Measurements from ENCODE around the gene ACLY.

DNA sequence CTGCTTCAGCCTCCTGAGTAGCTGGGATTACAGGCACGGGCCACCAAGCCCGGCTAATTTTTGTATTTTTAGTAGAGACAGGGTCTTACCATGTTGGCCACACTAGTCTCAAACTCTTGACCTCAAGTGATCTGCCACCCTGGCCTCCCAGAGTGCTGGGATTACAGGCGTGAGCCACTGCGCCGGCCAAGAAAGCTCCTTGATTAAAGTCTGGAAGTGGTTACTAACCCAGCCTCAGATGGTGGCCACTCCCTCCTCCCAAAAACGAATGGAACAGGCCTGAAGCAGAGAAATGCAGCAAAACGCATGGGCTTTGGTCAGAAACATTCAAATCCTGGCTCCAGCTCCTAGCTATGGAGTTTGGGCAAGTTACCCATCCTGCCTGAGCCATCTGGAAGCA lies 94.7 kb downstream of the ACLY start:
- TF ChIP-seq, protein P1, sequence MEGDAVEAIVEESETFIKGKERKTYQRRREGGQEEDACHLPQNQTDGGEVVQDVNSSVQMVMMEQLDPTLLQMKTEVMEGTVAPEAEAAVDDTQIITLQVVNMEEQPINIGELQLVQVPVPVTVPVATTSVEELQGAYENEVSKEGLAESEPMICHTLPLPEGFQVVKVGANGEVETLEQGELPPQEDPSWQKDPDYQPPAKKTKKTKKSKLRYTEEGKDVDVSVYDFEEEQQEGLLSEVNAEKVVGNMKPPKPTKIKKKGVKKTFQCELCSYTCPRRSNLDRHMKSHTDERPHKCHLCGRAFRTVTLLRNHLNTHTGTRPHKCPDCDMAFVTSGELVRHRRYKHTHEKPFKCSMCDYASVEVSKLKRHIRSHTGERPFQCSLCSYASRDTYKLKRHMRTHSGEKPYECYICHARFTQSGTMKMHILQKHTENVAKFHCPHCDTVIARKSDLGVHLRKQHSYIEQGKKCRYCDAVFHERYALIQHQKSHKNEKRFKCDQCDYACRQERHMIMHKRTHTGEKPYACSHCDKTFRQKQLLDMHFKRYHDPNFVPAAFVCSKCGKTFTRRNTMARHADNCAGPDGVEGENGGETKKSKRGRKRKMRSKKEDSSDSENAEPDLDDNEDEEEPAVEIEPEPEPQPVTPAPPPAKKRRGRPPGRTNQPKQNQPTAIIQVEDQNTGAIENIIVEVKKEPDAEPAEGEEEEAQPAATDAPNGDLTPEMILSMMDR (CRISPR knock-in tag; IDR thresholded peaks at IDR 0.05), result no peak
- TF ChIP-seq, protein P2, sequence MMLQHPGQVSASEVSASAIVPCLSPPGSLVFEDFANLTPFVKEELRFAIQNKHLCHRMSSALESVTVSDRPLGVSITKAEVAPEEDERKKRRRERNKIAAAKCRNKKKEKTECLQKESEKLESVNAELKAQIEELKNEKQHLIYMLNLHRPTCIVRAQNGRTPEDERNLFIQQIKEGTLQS (CRISPR knock-in tag; IDR thresholded peaks at IDR 0.05), result no peak
- no peak for TF ChIP-seq HDAC2 (CRISPR knock-in tag; IDR thresholded peaks at IDR 0.05)
- no peak for TF ChIP-seq JUNB (CRISPR knock-in tag; IDR thresholded peaks at IDR 0.05; ENCODE audit: borderline replicate concordance)
- no peak for TF ChIP-seq ZNF430 (CRISPR knock-in tag; IDR thresholded peaks at IDR 0.05)
- TF ChIP-seq CHD2 (IDR thresholded peaks at IDR 0.05; ENCODE audit: low read depth, low read length), result no peak
- TF ChIP-seq MYC (CRISPR knock-in tag; IDR thresholded peaks at IDR 0.05; ENCODE audit: borderline replicate concordance), result no peak
- TF ChIP-seq ZNF432 (CRISPR knock-in tag; IDR thresholded peaks at IDR 0.05; ENCODE audit: borderline replicate concordance), result no peak
- TF ChIP-seq U2AF2 (IDR thresholded peaks at IDR 0.05; ENCODE audit: low read depth, low read length), result no peak
- TF ChIP-seq YY1 (IDR thresholded peaks at IDR 0.05; ENCODE audit: insufficient read depth, insufficient replicate concordance, low read depth, low read length), result no peak

Measured in HepG2 (cell line).